CD4-positive, CD25-positive, alpha-beta regulatory T cell (primary cell): ENCODE results near the gene PDLIM7. TPM values are rescaled to one million over a fixed set of nuclear protein-coding genes. Genes with fewer than 3 reads are reported as not detected.

Experiments used
- ATAC-seq, 2 donors: fragments of 150-1000 bp; cut with Tn5 transposase; one replicate each; pipeline ENCODE4 v1.10.0; 2021; ENCODE audit warnings: low read depth in 2 of 2, moderate number of reproducible peaks in 2 of 2, moderate library complexity in 1 of 2
- DNase-seq, 3 donors: peaks; one replicate each; pipeline versions ENCODE4 v3.0.0 to v3.0.0-alpha.2; 2012 to 2022; ENCODE audit warnings: mixed read lengths in 1 of 3
- H3K27ac ChIP-seq: one replicate; pipeline ENCODE4 v1.7.0; 2013; ENCODE audit warnings: mild to moderate bottlenecking, low read length; ENCODE audit not compliant: insufficient read depth, poor library complexity, severe bottlenecking
- H3K27me3 ChIP-seq: one replicate; pipeline ENCODE4 v1.7.0; 2013; ENCODE audit warnings: low read length; ENCODE audit not compliant: control insufficient read depth, insufficient read depth
- H3K36me3 ChIP-seq: one replicate; pipeline ENCODE4 v1.7.0; 2013; ENCODE audit warnings: mild to moderate bottlenecking, low read length, moderate library complexity; ENCODE audit not compliant: control insufficient read depth, insufficient read depth
- H3K4me1 ChIP-seq: 2 replicates; pipeline ENCODE4 v1.7.0; 2013; ENCODE audit warnings: mild to moderate bottlenecking, low read length; ENCODE audit not compliant: insufficient read depth, control insufficient read depth, poor library complexity, severe bottlenecking
- H3K4me3 ChIP-seq: one replicate; pipeline ENCODE4 v1.7.0; 2013; ENCODE audit warnings: low read depth, mild to moderate bottlenecking, low read length, moderate library complexity
- H3K9me3 ChIP-seq, 2 experiments: 1 replicate in 1 of 2; 2 replicates in 1 of 2; pipeline ENCODE4 v1.7.0; 2013; ENCODE audit warnings: low read length in 2 of 2, mild to moderate bottlenecking in 1 of 2, moderate library complexity in 1 of 2; ENCODE audit not compliant: control insufficient read depth in 2 of 2
- H3K27ac Mint-ChIP-seq, 3 donors: one replicate each; pipeline ENCODE4 v1.8.0; 2020 to 2022; ENCODE audit warnings: mild to moderate bottlenecking in 3 of 3, mixed read lengths in 3 of 3, moderate library complexity in 2 of 3
- H3K27me3 Mint-ChIP-seq: one replicate; pipeline ENCODE4 v1.8.0; 2022; ENCODE audit warnings: mild to moderate bottlenecking, mixed read lengths
- H3K36me3 Mint-ChIP-seq: one replicate; pipeline ENCODE4 v1.8.0; 2020; ENCODE audit warnings: mixed read lengths
- H3K4me1 Mint-ChIP-seq, 4 donors: one replicate each; pipeline ENCODE4 v1.8.0; 2020 to 2022; ENCODE audit warnings: mixed read lengths in 4 of 4, mild to moderate bottlenecking in 1 of 4
- H3K4me3 Mint-ChIP-seq, 4 donors: one replicate each; pipeline ENCODE4 v1.8.0; 2020 to 2022; ENCODE audit warnings: mild to moderate bottlenecking in 4 of 4, mixed read lengths in 4 of 4, moderate library complexity in 3 of 4
- H3K9me3 Mint-ChIP-seq, 7 donors: one replicate each; pipeline ENCODE4 v1.8.0; 2020 to 2022; ENCODE audit warnings: mixed read lengths in 7 of 7, mild to moderate bottlenecking in 3 of 7, moderate library complexity in 2 of 7
- polyA plus RNA-seq, 4 donors: library from polyadenylated mRNA; unstranded; fragments of 300-500 nt; fragmentation: Illumina TruSeq; gene quantifications; one replicate each; pipeline ENCODE4 v1.2.3, GENCODE V29; 2021
- total RNA-seq: library from RNA; stranded (reverse); gene quantifications from one replicate; pipeline ENCODE4 v1.2.3, GENCODE V29; 2022

PDLIM7 gene
- total and polyA plus RNA-seq, 5 donors from 2014 or later = 1.6 to 7.8 (median 2.5) TPM

DNA sequence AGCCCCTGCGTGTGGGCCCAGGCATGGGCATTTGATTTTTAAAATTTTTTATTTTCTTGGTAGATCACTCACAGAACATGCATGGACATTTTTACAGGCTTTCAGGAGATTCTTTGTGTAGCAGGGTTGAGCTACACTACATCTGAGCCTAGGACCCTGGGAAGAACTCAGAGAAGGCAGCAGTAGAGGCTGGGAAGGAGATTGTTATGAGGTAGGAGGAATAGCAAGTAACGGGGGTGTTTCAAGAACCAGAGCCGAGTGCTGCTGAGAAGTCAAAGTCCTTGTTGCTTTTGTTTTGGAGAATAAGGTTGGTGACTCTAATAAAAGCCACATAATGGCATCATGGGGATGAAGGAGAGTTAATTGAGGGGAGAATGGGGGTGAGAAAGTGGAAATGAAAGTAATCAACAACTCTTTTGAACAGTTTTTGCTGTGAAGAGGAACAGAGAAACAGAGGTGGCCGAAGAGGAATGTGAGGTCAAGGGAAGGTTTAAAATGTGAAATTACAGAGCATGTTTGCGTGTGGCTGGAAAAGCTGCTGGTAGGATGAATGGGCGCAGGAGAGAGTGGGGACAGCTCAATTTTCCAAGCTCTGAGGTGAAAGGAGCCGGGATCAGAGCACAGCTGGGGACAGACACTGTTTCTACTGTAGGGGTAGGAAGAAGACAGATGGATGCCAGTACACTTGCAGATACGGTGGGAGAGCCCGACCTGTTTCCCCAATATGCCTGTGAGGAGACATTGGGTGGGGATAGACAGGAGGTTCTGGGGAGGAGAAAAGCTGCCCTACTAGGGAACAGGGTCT lies 4.7 kb upstream of the PDLIM7 start:
- H3K4me3 ChIP-seq = no peak overlapping the region
- H3K4me3 Mint-ChIP-seq = peak overlapping the region in 1 of 4 donors; percentile 57

DNA sequence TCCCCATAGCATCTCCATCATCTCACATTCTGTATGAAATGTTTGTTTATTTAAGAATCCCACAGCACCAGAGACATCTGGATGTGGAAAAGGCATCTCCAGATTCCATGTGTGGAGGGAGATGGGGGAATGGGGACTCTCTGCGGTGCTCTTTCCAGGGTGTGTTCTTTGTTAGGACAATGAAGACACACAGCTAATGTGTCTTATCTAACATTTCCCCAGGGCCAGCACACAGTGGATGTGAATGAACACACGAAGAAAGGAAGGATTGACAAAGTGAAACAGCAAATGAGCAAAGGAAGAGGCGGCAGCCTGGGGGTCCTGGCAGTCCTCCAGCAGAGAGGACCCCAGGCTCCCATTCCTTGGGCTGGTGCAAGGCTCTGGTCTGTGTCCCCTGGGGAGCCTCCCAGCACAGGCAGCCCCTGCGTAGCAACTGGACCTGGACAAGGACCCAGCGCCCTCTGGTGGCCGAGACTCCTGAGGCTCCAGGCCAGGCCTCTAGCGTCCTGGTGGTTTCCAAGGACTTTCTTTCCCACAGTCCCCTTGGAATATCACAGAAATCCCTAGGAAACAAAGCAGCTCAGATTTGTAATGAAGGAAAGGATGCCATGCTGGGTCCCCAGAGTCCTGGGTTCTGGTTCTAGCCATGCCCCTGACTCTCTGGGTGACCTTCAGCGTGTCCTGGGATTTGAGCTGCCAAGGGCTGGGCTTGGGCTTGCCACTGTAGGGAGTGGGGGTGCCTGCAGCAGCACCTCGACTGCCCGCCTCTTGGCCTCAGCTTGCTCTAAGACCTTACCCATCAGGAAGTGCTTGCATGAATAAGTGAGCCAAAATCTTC lies 3.5 kb upstream of the PDLIM7 start:
- no peaks in the 10 kb centered on the region for H3K36me3 Mint-ChIP-seq
- Histone ChIP-seq H3K4me1 (peaks cover 26% of the 10 kb centered on the region), H3K9me3 (no peaks in the 10 kb centered on the region), H3K27me3 (peaks cover 3% of the 10 kb centered on the region), H3K36me3 (no peaks in the 10 kb centered on the region), H3K4me3 (no peak overlapping the region), H3K27ac (no peak overlapping the region)
- no peaks in the 10 kb centered on the region for H3K9me3 Mint-ChIP-seq
- DNase-seq (peak; percentile 72 to 74 (median 74)), ATAC-seq (peak in 1 of 2 donors; percentile 25)
- no peak overlapping the region for H3K27ac Mint-ChIP-seq
- peak overlapping the region in 2 of 4 donors; percentile 3 to 73 for H3K4me3 Mint-ChIP-seq
- peaks cover 0 to 23% (median 10%) of the 10 kb centered on the region in 4 donors for H3K4me1 Mint-ChIP-seq
- H3K27me3 Mint-ChIP-seq = peaks cover 9% of the 10 kb centered on the region

More for the DNA sequence above, 4.7 kb upstream of the PDLIM7 start:
- Mint-ChIP-seq H3K4me1 (peaks cover 0 to 18% (median 7%) of the 10 kb centered on the region in 4 donors), H3K36me3 (no peaks in the 10 kb centered on the region), H3K9me3 (no peaks in the 10 kb centered on the region), H3K27me3 (peaks cover 9% of the 10 kb centered on the region), H3K27ac (no peak overlapping the region)
- Histone ChIP-seq H3K36me3 (no peaks in the 10 kb centered on the region), H3K4me1 (peaks cover 15% of the 10 kb centered on the region), H3K9me3 (no peaks in the 10 kb centered on the region), H3K27me3 (peaks cover 3% of the 10 kb centered on the region), H3K27ac (no peak overlapping the region)
- ATAC-seq (no peak), DNase-seq (no peak)

DNA sequence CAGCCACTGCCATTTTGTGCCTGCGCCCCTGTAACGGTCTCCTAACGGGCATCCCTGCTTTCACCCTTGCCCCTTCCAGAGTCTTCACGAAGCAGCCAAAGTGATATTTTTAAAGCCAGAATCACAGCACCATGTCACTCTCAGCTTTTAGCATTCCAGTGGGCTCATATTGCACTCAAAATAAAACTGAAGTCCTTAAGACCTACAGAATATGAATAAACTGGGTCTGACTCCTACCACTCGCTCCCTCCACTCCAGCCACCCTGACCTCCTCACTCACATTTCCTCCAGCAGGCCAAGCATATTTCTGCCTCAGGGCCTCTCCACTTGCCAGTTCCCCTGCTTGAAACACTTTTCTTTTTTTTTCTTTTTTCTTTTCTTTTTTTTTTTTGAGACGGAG lies 2.4 kb upstream of the PDLIM7 start:
- H3K36me3 ChIP-seq = no peaks in the 10 kb centered on the region
- no peak overlapping the region for H3K4me3 ChIP-seq
- H3K4me1 Mint-ChIP-seq = peaks cover 0 to 26% (median 11%) of the 10 kb centered on the region in 4 donors
- H3K27ac Mint-ChIP-seq = peak overlapping the region in 1 of 3 donors; percentile 7
- no peak overlapping the region for H3K27ac ChIP-seq
- DNase-seq (no peak), ATAC-seq (no peak)
- H3K4me1 ChIP-seq = peaks cover 26% of the 10 kb centered on the region
- H3K4me3 Mint-ChIP-seq = peak overlapping the region; percentile 29 to 71 (median 46)
- no peaks in the 10 kb centered on the region for H3K9me3 Mint-ChIP-seq
- peaks cover 9% of the 10 kb centered on the region for H3K27me3 Mint-ChIP-seq
- H3K27me3 ChIP-seq = peaks cover 3% of the 10 kb centered on the region
- H3K9me3 ChIP-seq = no peaks in the 10 kb centered on the region
- no peaks in the 10 kb centered on the region for H3K36me3 Mint-ChIP-seq

DNA sequence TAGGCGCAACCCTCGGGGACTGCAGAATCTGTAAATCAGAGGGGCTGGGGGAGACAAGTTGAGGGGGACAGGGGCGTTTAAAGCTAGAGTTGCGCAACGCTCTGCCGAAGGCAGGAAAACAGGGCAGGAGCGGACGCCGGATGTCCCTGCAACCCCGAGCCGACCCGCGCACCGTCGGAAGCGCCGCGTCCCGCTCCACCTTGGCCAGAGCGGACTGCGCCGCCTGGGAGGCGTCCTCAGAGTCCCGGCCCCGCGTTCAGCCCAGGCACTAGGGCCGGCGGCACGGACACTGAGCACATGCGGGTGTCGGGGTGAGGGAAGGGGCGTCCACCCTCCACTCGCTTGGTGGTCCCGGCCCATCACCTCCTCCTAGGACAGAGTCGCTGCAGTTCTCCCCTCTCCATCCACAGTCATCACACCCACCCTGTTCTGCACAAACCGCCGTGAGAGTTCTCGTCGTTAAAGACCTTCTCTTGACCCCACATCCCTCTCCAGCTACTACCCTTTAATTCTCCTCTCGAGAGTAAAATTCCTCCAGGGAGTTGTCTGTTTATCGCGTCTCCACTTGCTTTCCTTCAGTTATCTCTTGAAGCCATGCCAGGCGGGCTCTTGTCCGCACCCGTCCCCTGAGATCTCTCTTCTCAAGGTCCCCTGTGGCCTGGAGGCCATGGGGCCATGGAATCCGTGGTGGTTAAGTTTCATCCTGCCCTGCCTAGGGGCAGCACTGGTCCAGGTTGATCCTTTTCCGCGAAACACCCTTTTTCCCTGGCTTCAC lies 796 bp upstream of the PDLIM7 start:
- no peak for ATAC-seq

DNA sequence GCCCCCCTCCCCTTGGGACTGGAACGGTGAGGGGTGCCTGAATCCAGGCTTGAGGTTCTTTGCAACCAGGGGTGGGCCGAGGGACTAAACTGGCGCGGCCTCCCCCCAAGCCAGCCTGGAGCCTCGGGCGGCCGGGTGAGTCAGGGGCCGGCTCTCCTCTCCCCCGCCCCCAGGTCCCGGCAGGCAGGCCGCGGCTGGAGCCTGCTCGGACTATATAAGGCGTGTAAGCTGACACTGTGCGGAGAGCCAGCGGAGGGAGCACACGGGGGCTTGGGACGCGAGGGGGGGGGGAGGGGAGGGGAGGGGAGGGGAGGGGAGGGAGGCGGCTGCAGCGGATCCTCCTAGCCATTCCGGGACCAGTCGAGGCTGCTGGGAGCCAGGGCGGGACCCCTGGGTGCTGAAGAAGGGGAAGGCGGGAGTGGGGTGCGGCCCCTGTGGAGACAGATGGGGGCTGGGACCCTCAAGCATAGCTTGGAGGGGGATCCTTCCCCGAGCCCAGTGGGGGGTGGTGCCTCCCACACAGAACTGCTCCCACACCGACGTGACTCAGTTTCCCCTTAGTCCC lies 595 bp downstream of the PDLIM7 start:
- Histone ChIP-seq H3K27me3 (peaks cover 3% of the 10 kb centered on the region), H3K4me3 (no peak overlapping the region), H3K4me1 (peaks cover 26% of the 10 kb centered on the region), H3K36me3 (no peaks in the 10 kb centered on the region), H3K9me3 (no peaks in the 10 kb centered on the region), H3K27ac (peak overlapping the region; percentile 15)
- no peak overlapping the region for H3K27ac Mint-ChIP-seq
- peak overlapping the region in 3 of 4 donors; percentile 30 to 65 (median 35) for H3K4me3 Mint-ChIP-seq
- peaks cover 0 to 32% (median 15%) of the 10 kb centered on the region in 4 donors for H3K4me1 Mint-ChIP-seq
- no peak for ATAC-seq
- no peaks in the 10 kb centered on the region for H3K9me3 Mint-ChIP-seq
- no peak for DNase-seq
- peaks cover 9% of the 10 kb centered on the region for H3K27me3 Mint-ChIP-seq
- H3K36me3 Mint-ChIP-seq = peaks cover 4% of the 10 kb centered on the region

More for the DNA sequence above, 796 bp upstream of the PDLIM7 start:
- Histone ChIP-seq H3K4me1 (peaks cover 26% of the 10 kb centered on the region), H3K4me3 (peak overlapping the region; percentile 53), H3K9me3 (no peaks in the 10 kb centered on the region), H3K27ac (peak overlapping the region; percentile 15), H3K27me3 (peaks cover 3% of the 10 kb centered on the region), H3K36me3 (no peaks in the 10 kb centered on the region)
- H3K9me3 Mint-ChIP-seq = no peaks in the 10 kb centered on the region
- H3K27me3 Mint-ChIP-seq = peaks cover 9% of the 10 kb centered on the region
- H3K27ac Mint-ChIP-seq = peak overlapping the region in 2 of 3 donors; percentile 54 to 55
- DNase-seq = peak in 1 of 3 donors; percentile 14
- peak overlapping the region; percentile 81 to 96 (median 88) for H3K4me3 Mint-ChIP-seq
- H3K4me1 Mint-ChIP-seq = peaks cover 0 to 29% (median 12%) of the 10 kb centered on the region in 4 donors
- no peaks in the 10 kb centered on the region for H3K36me3 Mint-ChIP-seq

DNA sequence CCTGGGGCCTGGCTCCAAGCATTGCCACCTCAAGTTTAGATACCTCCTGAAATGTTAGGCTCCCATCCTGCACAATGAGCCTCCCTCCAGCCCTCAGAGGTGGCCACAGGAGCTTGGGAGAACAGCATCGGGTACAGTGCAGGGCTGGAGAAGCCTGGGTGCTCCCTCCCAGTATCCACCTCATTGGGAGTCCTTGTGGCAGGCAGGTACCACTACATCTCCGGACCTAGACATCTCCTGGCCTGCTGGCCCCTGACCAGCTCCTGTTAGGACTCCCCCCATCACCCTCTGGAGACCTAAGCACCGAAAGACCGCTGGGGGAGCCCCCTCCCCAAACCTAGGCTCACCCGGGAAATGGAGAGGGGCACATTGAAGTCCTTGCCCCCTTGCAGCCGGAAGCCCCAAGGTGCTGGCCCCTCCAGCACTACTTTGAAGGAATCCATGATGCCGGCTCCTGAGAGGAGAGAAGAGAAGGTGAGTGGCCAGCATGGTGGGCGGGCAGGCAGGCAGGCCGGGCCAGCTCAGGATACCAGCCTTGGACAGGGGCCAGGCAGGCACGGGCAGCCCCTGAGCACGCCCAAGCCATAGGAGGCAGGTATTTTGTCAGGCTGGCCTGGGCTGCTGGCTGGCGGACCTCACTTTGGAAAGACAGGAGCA lies 1.2 kb downstream of the PDLIM7 start:
- H3K27ac ChIP-seq = no peak overlapping the region
- peaks cover 26% of the 10 kb centered on the region for H3K4me1 ChIP-seq

More for the DNA sequence above, 1.2 kb downstream of the PDLIM7 start:
- DNase-seq (no peak), ATAC-seq (no peak)
- Histone ChIP-seq H3K4me3 (no peak overlapping the region), H3K9me3 (no peaks in the 10 kb centered on the region), H3K27me3 (peaks cover 3% of the 10 kb centered on the region), H3K36me3 (no peaks in the 10 kb centered on the region)
- Mint-ChIP-seq H3K27me3 (peaks cover 9% of the 10 kb centered on the region), H3K36me3 (peaks cover 4% of the 10 kb centered on the region), H3K4me1 (peaks cover 0 to 32% (median 15%) of the 10 kb centered on the region in 4 donors), H3K4me3 (peak overlapping the region; percentile 30 to 89 (median 59)), H3K27ac (no peak overlapping the region), H3K9me3 (no peaks in the 10 kb centered on the region)
